ENCODE results near the gene FOSL1. TPM values are rescaled to one million over a fixed set of nuclear protein-coding genes. Genes with fewer than 3 reads are reported as not detected.

The FOSL1 gene
- total and polyA plus RNA-seq, 2 donors (not counting 1 experiment from before 2014, with no cell fraction given): 3.5 to 8.8 TPM

- Histone ChIP-seq H3K9me3 (ENCODE audit: control insufficient read depth, insufficient read depth, low read depth, low read length) (no peaks in the 10 kb centered on the region), H3K9ac (ENCODE audit: insufficient read depth, low read length) (peak overlapping the region; percentile 89), H3K4me2 (ENCODE audit: extremely low read depth, insufficient read depth, low read length) (peak overlapping the region; percentile 61), H2AFZ (ENCODE audit: low read length) (no peak overlapping the region), H3K27ac (ENCODE audit: insufficient read depth, low read length) (peak overlapping the region; percentile 98), H3K4me1 (ENCODE audit: control insufficient read depth, extremely low read depth, insufficient read depth, low read length) (peaks cover 26% of the 10 kb centered on the region), H3K27me3 (ENCODE audit: control insufficient read depth, insufficient read depth, low read length) (no peaks in the 10 kb centered on the region), H3K79me2 (ENCODE audit: control insufficient read depth, insufficient read depth, low read length) (peaks cover 71% of the 10 kb centered on the region), H3K36me3 (ENCODE audit: control insufficient read depth, insufficient read depth, low read length) (peaks cover 23% of the 10 kb centered on the region), H4K20me1 (ENCODE audit: control insufficient read depth, extremely low read depth, insufficient read depth, low read length) (no peaks in the 10 kb centered on the region), H3K4me3 (replicated peaks in 1 of 4; ENCODE audit: control extremely low read depth in 1 of 4, insufficient read depth in 1 of 4, low read depth in 3 of 4, low read length in 4 of 4) (peak overlapping the region; percentile 56 to 78 (median 68))
- DNase-seq (ENCODE audit: low read depth in 2 of 2): peak in 1 of 2 donors; percentile 37
- TF ChIP-seq EZH2 (IDR thresholded peaks at IDR 0.05; ENCODE audit: low read length, missing control alignments) (no peak), CTCF (conservative IDR thresholded peaks at IDR 0.05 in 1 of 2, IDR thresholded peaks at IDR 0.05 in 1 of 2; ENCODE audit: low read depth in 1 of 2, low read length in 2 of 2) (peak; percentile 7 to 22)
These were observed 8.7 kb downstream of the FOSL1 start for GRCh38 chr11:65891219-65892136.

- Histone ChIP-seq H3K4me3 (replicated peaks in 1 of 4; ENCODE audit: control extremely low read depth in 1 of 4, insufficient read depth in 1 of 4, low read depth in 3 of 4, low read length in 4 of 4) (peak within 1 kb of the TSS; percentile 56 to 85 (median 70)), H3K4me1 (ENCODE audit: control insufficient read depth, extremely low read depth, insufficient read depth, low read length) (peaks cover 24% of the 10 kb centered on the region), H4K20me1 (ENCODE audit: control insufficient read depth, extremely low read depth, insufficient read depth, low read length) (no peaks in the 10 kb centered on the region), H3K27me3 (ENCODE audit: control insufficient read depth, insufficient read depth, low read length) (no peaks in the 10 kb centered on the region), H3K9me3 (ENCODE audit: control insufficient read depth, insufficient read depth, low read depth, low read length) (no peaks in the 10 kb centered on the region), H3K9ac (ENCODE audit: insufficient read depth, low read length) (peak within 1 kb of the TSS; percentile 89), H3K4me2 (ENCODE audit: extremely low read depth, insufficient read depth, low read length) (peak within 1 kb of the TSS; percentile 79), H3K36me3 (ENCODE audit: control insufficient read depth, insufficient read depth, low read length) (peaks cover 21% of the 10 kb centered on the region), H3K27ac (ENCODE audit: insufficient read depth, low read length) (peak within 1 kb of the TSS; percentile 98), H3K79me2 (ENCODE audit: control insufficient read depth, insufficient read depth, low read length) (peaks cover 70% of the 10 kb centered on the region), H2AFZ (ENCODE audit: low read length) (no peak within 1 kb of the TSS)
- peak; percentile 95 to 97 for DNase-seq (ENCODE audit: low read depth in 2 of 2)
- TF ChIP-seq CTCF (conservative IDR thresholded peaks at IDR 0.05 in 1 of 2, IDR thresholded peaks at IDR 0.05 in 1 of 2; ENCODE audit: low read depth in 1 of 2, low read length in 2 of 2) (no peak), EZH2 (IDR thresholded peaks at IDR 0.05; ENCODE audit: low read length, missing control alignments) (no peak)
These were observed 9.6 kb downstream of the FOSL1 start, which contains the start of gene CCDC85B for GRCh38 chr11:65890324-65891218. Gene CCDC85B (plus strand): TSS chr11:65890673. CDS start chr11:65890784, 111 bp downstream.
